Fibroblast of lung (primary cell): ENCODE measurements around the gene KLK8. TPM values are rescaled to one million over a fixed set of nuclear protein-coding genes. Genes with fewer than 3 reads are reported as not detected.

Source experiments
- DNase-seq, 2 donors: peaks; one replicate each; pipeline versions ENCODE4 v3.0.0 to v3.0.0-alpha.2; 2010; ENCODE audit warnings: low read depth in 2 of 2
- H2AFZ ChIP-seq: 2 replicates; pipeline ENCODE4 v1.5.1; 2012; ENCODE audit warnings: low read length, control low read depth, inconsistent platforms
- H3K27ac ChIP-seq: 2 replicates; pipeline ENCODE4 v1.5.1; 2011; ENCODE audit warnings: low read length, control low read depth; ENCODE audit not compliant: insufficient read depth
- H3K27me3 ChIP-seq: 2 replicates; pipeline ENCODE4 v1.5.1; 2011; ENCODE audit warnings: mild to moderate bottlenecking, low read length; ENCODE audit not compliant: control insufficient read depth, insufficient read depth
- H3K36me3 ChIP-seq: 2 replicates; pipeline ENCODE4 v1.5.1; 2011; ENCODE audit warnings: low read length; ENCODE audit not compliant: control insufficient read depth, insufficient read depth
- H3K4me1 ChIP-seq: 2 replicates; pipeline ENCODE4 v1.5.1; 2011; ENCODE audit warnings: low read length; ENCODE audit not compliant: control insufficient read depth, insufficient read depth; ENCODE audit errors: extremely low read depth
- H3K4me2 ChIP-seq: 2 replicates; pipeline ENCODE4 v1.5.1; 2011; ENCODE audit warnings: low read length, control low read depth; ENCODE audit not compliant: insufficient read depth; ENCODE audit errors: extremely low read depth
- H3K4me3 ChIP-seq, 4 experiments: fragments of 200-600 bp in 1 of 4; sonication (generic) in 1 of 4; replicated peaks in 1 of 4; 2 replicates each; pipeline ENCODE4 v1.5.1; 2011 to 2016; ENCODE audit warnings: low read length in 4 of 4, low read depth in 3 of 4, mild to moderate bottlenecking in 3 of 4, control low read depth in 2 of 4, inconsistent platforms in 1 of 4, mixed read lengths in 1 of 4; ENCODE audit not compliant: insufficient read depth in 1 of 4; ENCODE audit errors: control extremely low read depth in 1 of 4
- H3K79me2 ChIP-seq: 2 replicates; pipeline ENCODE4 v1.5.1; 2012; ENCODE audit warnings: mild to moderate bottlenecking, low read length, inconsistent platforms; ENCODE audit not compliant: control insufficient read depth, insufficient read depth
- H3K9ac ChIP-seq: 2 replicates; pipeline ENCODE4 v1.5.1; 2011; ENCODE audit warnings: mild to moderate bottlenecking, low read length, control low read depth; ENCODE audit not compliant: insufficient read depth
- H3K9me3 ChIP-seq: 2 replicates; pipeline ENCODE4 v1.5.1; 2012; ENCODE audit warnings: low read depth, low read length; ENCODE audit not compliant: control insufficient read depth, insufficient read depth
- H4K20me1 ChIP-seq: 2 replicates; pipeline ENCODE4 v1.5.1; 2011; ENCODE audit warnings: low read length; ENCODE audit not compliant: control insufficient read depth, insufficient read depth; ENCODE audit errors: extremely low read depth
- EZH2 ChIP-seq: IDR thresholded peaks from 2 replicates; pipeline ENCODE4 v1.5.1; 2012; ENCODE audit warnings: low read length, control low read depth, mild to moderate bottlenecking; ENCODE audit errors: missing control alignments
- polyA plus RNA-seq, 2 donors: library from polyadenylated mRNA; depleted of rRNA in 1 of 2; stranded (reverse) in 1 of 2; unstranded in 1 of 2; fragments of >200 nt; gene quantifications; 2 replicates each; pipeline ENCODE4 v1.2.1, GENCODE V29; 2011 to 2012; ENCODE audit warnings: missing spikeins in 1 of 2
- total RNA-seq: library from RNA; depleted of rRNA; stranded (reverse); fragments of >200 nt; gene quantifications from 2 replicates; pipeline ENCODE4 v1.2.1, GENCODE V29; 2014
- TF ChIP-seq, protein P1 (sequence below), 2 donors: IDR thresholded peaks in 1 of 2; conservative IDR thresholded peaks in 1 of 2; 1 replicate in 1 of 2; 2 replicates in 1 of 2; pipeline ENCODE4 v1.5.1; 2011 to 2012; ENCODE audit warnings: low read length in 2 of 2, control low read depth in 1 of 2, inconsistent platforms in 1 of 2, low read depth in 1 of 2, mild to moderate bottlenecking in 1 of 2

KLK8 gene
- total and polyA plus RNA-seq, 2 donors (not counting 1 experiment from before 2014, with no cell fraction given), result not detected

DNA sequence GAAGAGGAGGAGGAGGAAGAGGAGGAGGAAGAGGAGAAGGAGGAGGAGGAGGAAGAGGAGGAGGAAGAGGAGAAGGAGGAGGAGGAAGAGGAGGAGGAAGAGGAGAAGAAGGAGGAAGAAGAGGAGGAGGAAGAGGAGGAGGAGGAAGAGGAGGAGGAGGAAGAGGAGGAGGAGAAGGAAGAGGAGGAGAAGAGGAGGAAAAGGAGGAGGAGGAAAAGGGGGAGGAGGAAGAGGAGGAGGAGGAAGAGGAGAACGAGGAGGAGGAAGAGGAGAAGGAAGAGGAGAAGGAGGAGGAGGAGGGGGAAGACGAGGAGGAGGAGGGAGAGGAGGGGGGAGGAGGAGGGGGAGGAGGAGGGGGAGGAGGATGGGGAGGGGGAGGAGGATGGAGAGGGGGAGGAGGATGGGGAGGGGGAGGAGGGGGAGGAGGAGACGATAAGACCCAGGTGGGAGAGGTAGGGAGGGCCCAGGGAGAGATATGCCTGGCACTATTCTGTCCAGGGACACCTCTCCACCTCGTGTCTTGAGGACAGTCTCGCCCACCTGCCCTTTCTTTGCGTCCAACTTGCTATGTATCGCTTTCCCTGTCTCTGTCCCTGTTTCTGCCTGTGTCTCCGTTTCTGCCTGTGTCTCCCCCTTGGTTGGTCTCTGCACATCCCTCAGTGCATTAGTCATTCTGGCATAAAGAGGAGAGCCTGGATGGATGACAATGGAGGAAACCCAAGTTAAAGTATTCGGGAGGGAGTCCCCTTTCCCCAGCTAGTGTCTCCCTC, 41.5 kb downstream of the KLK8 start:
- Histone ChIP-seq H3K9ac (no peak overlapping the region), H3K36me3 (no peaks in the 10 kb centered on the region), H3K9me3 (no peaks in the 10 kb centered on the region), H3K27ac (no peak overlapping the region), H3K4me1 (no peaks in the 10 kb centered on the region), H3K27me3 (no peaks in the 10 kb centered on the region), H2AFZ (no peak overlapping the region), H3K79me2 (no peaks in the 10 kb centered on the region), H4K20me1 (no peaks in the 10 kb centered on the region), H3K4me2 (no peak overlapping the region), H3K4me3 (no peak overlapping the region)
- DNase-seq, result no peak
- TF ChIP-seq, protein P1, sequence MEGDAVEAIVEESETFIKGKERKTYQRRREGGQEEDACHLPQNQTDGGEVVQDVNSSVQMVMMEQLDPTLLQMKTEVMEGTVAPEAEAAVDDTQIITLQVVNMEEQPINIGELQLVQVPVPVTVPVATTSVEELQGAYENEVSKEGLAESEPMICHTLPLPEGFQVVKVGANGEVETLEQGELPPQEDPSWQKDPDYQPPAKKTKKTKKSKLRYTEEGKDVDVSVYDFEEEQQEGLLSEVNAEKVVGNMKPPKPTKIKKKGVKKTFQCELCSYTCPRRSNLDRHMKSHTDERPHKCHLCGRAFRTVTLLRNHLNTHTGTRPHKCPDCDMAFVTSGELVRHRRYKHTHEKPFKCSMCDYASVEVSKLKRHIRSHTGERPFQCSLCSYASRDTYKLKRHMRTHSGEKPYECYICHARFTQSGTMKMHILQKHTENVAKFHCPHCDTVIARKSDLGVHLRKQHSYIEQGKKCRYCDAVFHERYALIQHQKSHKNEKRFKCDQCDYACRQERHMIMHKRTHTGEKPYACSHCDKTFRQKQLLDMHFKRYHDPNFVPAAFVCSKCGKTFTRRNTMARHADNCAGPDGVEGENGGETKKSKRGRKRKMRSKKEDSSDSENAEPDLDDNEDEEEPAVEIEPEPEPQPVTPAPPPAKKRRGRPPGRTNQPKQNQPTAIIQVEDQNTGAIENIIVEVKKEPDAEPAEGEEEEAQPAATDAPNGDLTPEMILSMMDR (conservative IDR thresholded peaks at IDR 0.05 in 1 of 2, IDR thresholded peaks at IDR 0.05 in 1 of 2; ENCODE audit: low read depth in 1 of 2, low read length in 2 of 2), result no peak
- no peak for TF ChIP-seq EZH2

DNA sequence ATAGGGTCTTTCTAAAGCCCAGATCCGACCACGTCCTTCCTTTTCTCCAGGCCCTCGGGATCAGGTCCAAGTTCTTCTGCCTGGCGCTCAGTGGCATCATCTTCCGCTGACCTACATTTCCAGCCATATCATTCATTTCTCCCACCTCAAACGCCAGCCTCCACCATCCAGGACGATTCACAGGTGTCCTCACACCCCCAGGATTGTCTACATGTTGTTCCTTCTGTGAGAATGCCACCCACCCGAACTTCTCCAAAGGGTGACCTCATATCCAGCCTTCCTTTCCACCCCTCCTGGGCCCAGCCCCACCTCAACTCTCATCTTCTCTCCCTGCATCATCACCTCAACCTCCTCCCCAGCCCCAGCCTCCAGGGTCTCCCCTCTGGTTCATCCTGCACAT, 43.8 kb downstream of the KLK8 start:
- Histone ChIP-seq H3K9ac (no peak overlapping the region), H2AFZ (no peak overlapping the region), H4K20me1 (no peaks in the 10 kb centered on the region), H3K4me1 (no peaks in the 10 kb centered on the region), H3K79me2 (no peaks in the 10 kb centered on the region), H3K4me3 (no peak overlapping the region), H3K9me3 (no peaks in the 10 kb centered on the region), H3K4me2 (no peak overlapping the region), H3K27me3 (no peaks in the 10 kb centered on the region), H3K36me3 (no peaks in the 10 kb centered on the region), H3K27ac (no peak overlapping the region)
- TF ChIP-seq EZH2, result no peak
- TF ChIP-seq, protein P1 (conservative IDR thresholded peaks at IDR 0.05 in 1 of 2, IDR thresholded peaks at IDR 0.05 in 1 of 2; ENCODE audit: low read depth in 1 of 2, low read length in 2 of 2), result no peak
- DNase-seq, result no peak

DNA sequence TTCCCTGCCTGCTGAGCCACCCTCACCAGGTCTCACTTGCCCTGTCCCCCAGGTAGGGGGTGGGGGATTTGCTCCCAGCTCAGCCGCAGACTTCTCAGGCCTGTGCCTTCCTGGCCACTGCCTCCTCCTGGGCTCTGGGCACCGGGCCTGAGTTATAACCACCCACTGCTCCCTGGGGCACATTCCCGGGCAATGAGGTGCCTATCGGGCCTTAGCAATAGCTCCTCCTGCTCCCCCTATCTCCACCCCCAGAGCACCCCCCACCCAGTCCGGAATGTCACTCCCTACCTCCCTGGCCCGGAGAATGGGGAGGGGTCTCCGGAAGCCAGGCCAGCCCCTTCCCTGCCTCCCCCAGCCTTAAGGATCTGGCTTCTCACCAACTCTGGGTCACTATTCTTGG, 48.5 kb downstream of the KLK8 start, which contains the start of gene KLK5:
KLK5 (minus strand) TSS at position 129 of the 400 bp plus-strand sequence. CDS start 381 bp downstream, outside the sequence.
- H3K4me2 ChIP-seq, result no peak within 1 kb of the TSS
- no peak for DNase-seq
- no peaks in the 10 kb centered on the region for H3K9me3 ChIP-seq
- H4K20me1 ChIP-seq, result no peaks in the 10 kb centered on the region
- no peak within 1 kb of the TSS for H3K4me3 ChIP-seq
- H3K27ac ChIP-seq, result no peak within 1 kb of the TSS
- no peak within 1 kb of the TSS for H2AFZ ChIP-seq
- H3K36me3 ChIP-seq, result no peaks in the 10 kb centered on the region
- H3K79me2 ChIP-seq, result no peaks in the 10 kb centered on the region
- H3K27me3 ChIP-seq, result no peaks in the 10 kb centered on the region
- no peak for TF ChIP-seq EZH2
- TF ChIP-seq, protein P1 (conservative IDR thresholded peaks at IDR 0.05 in 1 of 2, IDR thresholded peaks at IDR 0.05 in 1 of 2; ENCODE audit: low read depth in 1 of 2, low read length in 2 of 2), result no peak
- H3K9ac ChIP-seq, result no peak within 1 kb of the TSS
- H3K4me1 ChIP-seq, result no peaks in the 10 kb centered on the region
